WTC11 (cell line): ENCODE measurements around the gene MIER2. TPM values are rescaled to one million over a fixed set of nuclear protein-coding genes. Genes with fewer than 3 reads are reported as not detected.

ENCODE experiments used
- ATAC-seq: fragments of 200-7000 bp; cut with Tn5 transposase; 2 replicates; pipeline ENCODE4 v1.10.0; 2021; ENCODE audit warnings: mild to moderate bottlenecking, moderate library complexity
- CTCF ChIA-PET: fragments of 300-600 bp; sonication (Branson Sonifier 250); formaldehyde crosslinking; loops from one replicate; lab custom pipeline; 2021; ENCODE audit warnings: antibody characterized with exemption; lab: Charles Lee
- POLR2A ChIA-PET: fragments of 350-600 bp; sonication (Branson Sonifier 250); formaldehyde crosslinking; loops from one replicate; lab custom pipeline; 2021; ENCODE audit warnings: antibody characterized with exemption; lab: Charles Lee
- DNase-seq: peaks from one replicate; pipeline ENCODE4 v3.0.0; 2021; ENCODE audit warnings: low spot score
- H3K27ac Mint-ChIP-seq: 2 replicates; pipeline ENCODE4 v1.8.0; 2021; ENCODE audit warnings: mixed read lengths
- H3K27me3 Mint-ChIP-seq: 2 replicates; pipeline ENCODE4 v1.8.0; 2021; ENCODE audit warnings: low read depth, mild to moderate bottlenecking, moderate library complexity, mixed read lengths
- H3K36me3 Mint-ChIP-seq: 2 replicates; pipeline ENCODE4 v1.8.0; 2021; ENCODE audit warnings: mixed read lengths
- H3K4me1 Mint-ChIP-seq: 2 replicates; pipeline ENCODE4 v1.8.0; 2022; ENCODE audit warnings: mixed read lengths
- H3K4me3 Mint-ChIP-seq: 2 replicates; pipeline ENCODE4 v1.8.0; 2021; ENCODE audit warnings: mild to moderate bottlenecking, moderate library complexity, mixed read lengths
- H3K9me3 Mint-ChIP-seq: 2 replicates; pipeline ENCODE4 v1.8.0; 2021; ENCODE audit warnings: mixed read lengths
- AFF4 ChIP-seq: sonication (generic); formaldehyde crosslinking; IDR thresholded peaks from 2 replicates; pipeline ENCODE4 v1.8.1; 2023; ENCODE audit warnings: mild to moderate bottlenecking, missing genetic modification reagents, borderline replicate concordance
- CTCF ChIP-seq: fragments of 200-600 bp; IDR thresholded peaks from 2 replicates; pipeline ENCODE4 v1.8.0; 2022; ENCODE audit warnings: antibody characterized with exemption
- FOXP4 ChIP-seq: sonication (generic); formaldehyde crosslinking; IDR thresholded peaks from 2 replicates; pipeline ENCODE4 v1.8.0; 2022; ENCODE audit warnings: mild to moderate bottlenecking, missing genetic modification reagents
- NFE2L1 ChIP-seq: sonication (generic); formaldehyde crosslinking; IDR thresholded peaks from 2 replicates; pipeline ENCODE4 v1.8.1; 2023; ENCODE audit warnings: missing genetic modification reagents
- RORB ChIP-seq: fragments of 250-450 bp; sonication (Bioruptor Pico); IDR thresholded peaks from 2 replicates; pipeline ENCODE4 v1.9.0; 2021; ENCODE audit warnings: mild to moderate bottlenecking
- USF2 ChIP-seq: sonication (generic); formaldehyde crosslinking; IDR thresholded peaks from 2 replicates; pipeline ENCODE4 v1.8.1; 2023; ENCODE audit warnings: mild to moderate bottlenecking, missing genetic modification reagents, moderate library complexity
- ZNF138 ChIP-seq: sonication (generic); formaldehyde crosslinking; conservative IDR thresholded peaks from 2 replicates; pipeline ENCODE4 v1.8.1; 2022; ENCODE audit warnings: mild to moderate bottlenecking, moderate library complexity, missing genetic modification reagents
- ZNF232 ChIP-seq: sonication (generic); formaldehyde crosslinking; IDR thresholded peaks from 2 replicates; pipeline ENCODE4 v1.8.0; 2022; ENCODE audit warnings: mild to moderate bottlenecking, missing genetic modification reagents
- ZNF396 ChIP-seq: fragments of 250-450 bp; sonication (Bioruptor Pico); IDR thresholded peaks from 2 replicates; pipeline ENCODE4 v1.8.0; 2021; ENCODE audit warnings: mild to moderate bottlenecking, moderate library complexity, borderline replicate concordance
- ZNF416 ChIP-seq: fragments of 250-450 bp; sonication (Bioruptor Pico); IDR thresholded peaks from 2 replicates; pipeline ENCODE4 v1.9.0; 2021; ENCODE audit warnings: mild to moderate bottlenecking, inconsistent platforms
- ZNF532 ChIP-seq: fragments of 250-450 bp; sonication (Bioruptor Pico); IDR thresholded peaks from 2 replicates; pipeline ENCODE4 v1.9.0; 2021; ENCODE audit warnings: mild to moderate bottlenecking, borderline replicate concordance
- ZNF671 ChIP-seq: fragments of 250-450 bp; sonication (Bioruptor Pico); IDR thresholded peaks from 2 replicates; pipeline ENCODE4 v1.8.0; 2021; ENCODE audit warnings: mild to moderate bottlenecking
- total RNA-seq: library from RNA; stranded (reverse); gene quantifications from 3 replicates; pipeline ENCODE4 v1.2.3, GENCODE V29; 2021

The MIER2 gene
- total RNA-seq, 1 experiment from 2014 or later, result 56.3 TPM

GRCh38 chr19:289651-290371 lies 54.8 kb downstream of the MIER2 start:
- H3K27ac Mint-ChIP-seq, result peak overlapping the region; percentile 100
- peak; percentile 70 for DNase-seq
- no peaks in the 10 kb centered on the region for H3K9me3 Mint-ChIP-seq

GRCh38 chr19:288911-289310 lies 55.7 kb downstream of the MIER2 start:
- Mint-ChIP-seq H3K27ac (peak overlapping the region; percentile 100), H3K36me3 (peaks cover 18% of the 10 kb centered on the region), H3K9me3 (no peaks in the 10 kb centered on the region), H3K4me3 (peak overlapping the region; percentile 81), H3K4me1 (peaks cover 27% of the 10 kb centered on the region), H3K27me3 (peaks cover 6% of the 10 kb centered on the region; the same call in 1 of the 2 replicates)
- no peak for ATAC-seq
- ChIA-PET CTCF (interaction anchor here (1.2 kb wide), 1 partner anchor 222 kb away, joined by 4 read pairs; no protein-coding TSS in a partner anchor), POLR2A (no interaction called here)
- DNase-seq, result no peak
- no peak for TF ChIP-seq ZNF416 (CRISPR knock-in tag)
- TF ChIP-seq AFF4 (CRISPR knock-in tag), result no peak
- no peak for TF ChIP-seq ZNF396 (CRISPR knock-in tag)
- no peak for TF ChIP-seq ZNF232 (CRISPR knock-in tag)
- TF ChIP-seq FOXP4, result no peak
- TF ChIP-seq ZNF671 (CRISPR knock-in tag), result no peak
- no peak for TF ChIP-seq ZNF138 (CRISPR knock-in tag)
- TF ChIP-seq RORB (CRISPR knock-in tag), result no peak

More at GRCh38 chr19:289651-290371, 54.8 kb downstream of the MIER2 start:
- ATAC-seq, result peak; percentile 66
- ChIA-PET CTCF (interaction anchor here (1.2 kb wide), 1 partner anchor 221 kb away, joined by 4 read pairs; no protein-coding TSS in a partner anchor), POLR2A (no interaction called here)
- TF ChIP-seq USF2 (peak; percentile 3; the same call in 1 of the 2 replicates), ZNF532 (CRISPR knock-in tag) (0 out of 2 replicates have a peak, but pooled peaks have one; percentile 12), CTCF (no peak), NFE2L1 (0 out of 2 replicates have a peak, but pooled peaks have one; percentile 87)
- Mint-ChIP-seq H3K27me3 (peaks cover 13% of the 10 kb centered on the region), H3K4me1 (peaks cover 36% of the 10 kb centered on the region), H3K36me3 (peaks cover 15% of the 10 kb centered on the region), H3K4me3 (peak overlapping the region; percentile 81)
